ENCODE data around the gene SULT4A1. TPM values are rescaled to one million over a fixed set of nuclear protein-coding genes. Genes with fewer than 3 reads are reported as not detected.
"Not testable (repeated sequence)": the region's sequence is repeated elsewhere in the genome, so short reads cannot be mapped to it uniquely, and the experiment has no call there.

SULT4A1 gene
- polyA plus RNA-seq, 3 donors, result 0.11 to 1.9 (median 0.31) TPM

- H3K27ac ChIP-seq (ENCODE audit: low read depth, low read length), result no peak overlapping the region
- 55 to 76% (median 59%) methylated on average over 5 of the region's 5 CpGs for WGBS, 3 donors
Measured at GRCh38 chr22:43876866-43877509, 14.7 kb upstream of the SULT4A1 start.

DNA sequence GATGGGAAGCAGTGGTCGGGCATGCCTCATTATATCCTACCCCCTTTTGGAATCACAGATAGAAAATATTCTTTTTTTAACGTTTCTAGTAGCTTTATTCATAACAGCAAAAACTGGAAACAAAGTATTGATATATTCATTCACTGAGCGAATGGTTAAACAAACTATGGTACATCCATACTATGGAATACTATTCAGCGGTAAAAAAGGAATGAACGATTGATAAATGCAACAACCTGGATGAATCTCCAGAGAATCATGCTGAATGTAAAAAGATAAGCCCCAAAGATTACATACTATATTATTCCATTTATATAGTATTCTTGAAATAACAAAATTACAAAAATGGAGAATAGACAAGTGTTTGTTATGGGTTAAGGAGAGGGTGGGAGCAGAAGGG lies 7.5 kb upstream of the SULT4A1 start:
- 80 to 92% (median 88%) methylated on average over 5 of the region's 5 CpGs for WGBS, 3 donors
- H3K27ac ChIP-seq (ENCODE audit: low read depth, low read length), result no peak overlapping the region

GRCh38 chr22:43869001-43869400 lies 6.7 kb upstream of the SULT4A1 start:
- 73 to 85% (median 77%) methylated on average over 4 of the region's 4 CpGs for WGBS, 3 donors
- not testable (repeated sequence) for H3K27ac ChIP-seq (ENCODE audit: low read depth, low read length)

DNA sequence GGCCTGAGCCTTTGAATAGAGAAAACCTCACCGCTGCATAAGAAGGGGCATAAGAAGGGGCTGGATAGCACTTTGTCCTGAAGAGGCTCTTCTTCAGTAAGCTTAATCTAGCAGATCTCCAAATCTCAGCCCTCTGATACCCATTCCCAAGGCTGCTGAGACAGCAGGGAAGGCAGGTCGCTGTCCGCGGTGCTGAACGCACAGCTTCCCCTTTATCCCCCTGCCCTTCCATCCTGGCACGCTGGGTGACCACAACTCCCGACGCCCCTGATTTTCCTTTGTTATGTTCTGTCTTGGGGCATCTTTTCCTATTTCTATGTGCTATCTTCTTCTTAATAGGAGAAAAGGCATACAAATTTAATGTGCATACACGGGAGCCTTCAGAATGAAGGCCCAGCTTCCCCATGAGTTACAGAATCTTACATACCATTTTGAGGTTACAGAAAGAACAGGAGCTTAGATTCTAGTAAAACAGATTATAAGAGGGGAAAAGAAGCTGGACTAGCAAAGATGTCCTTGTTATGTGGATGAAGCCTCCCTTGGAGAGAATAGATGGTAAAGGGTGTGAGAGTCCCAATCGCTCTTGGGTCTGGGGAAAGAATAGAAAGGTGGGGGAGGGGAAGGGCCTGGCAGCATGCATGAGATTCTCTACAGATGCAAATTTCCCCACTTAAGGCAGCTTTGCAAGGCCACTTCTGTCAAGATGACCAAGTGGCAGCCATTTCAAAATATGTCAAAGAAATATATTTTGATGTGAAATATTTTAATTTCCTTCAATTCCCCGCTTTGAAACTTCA lies 5.7 kb upstream of the SULT4A1 start:
- 8 to 10% (median 8%) methylated on average over 11 of the region's 11 CpGs for WGBS, 3 donors
- H3K27ac ChIP-seq (ENCODE audit: low read depth, low read length), result no peak overlapping the region

GRCh38 chr22:43862882-43863202 lies 529 bp upstream of the SULT4A1 start:
- WGBS, 3 donors, result 54 to 77% (median 71%) methylated on average over 11 of the region's 11 CpGs
- H3K27ac ChIP-seq (ENCODE audit: low read depth, low read length), result no peak overlapping the region

DNA sequence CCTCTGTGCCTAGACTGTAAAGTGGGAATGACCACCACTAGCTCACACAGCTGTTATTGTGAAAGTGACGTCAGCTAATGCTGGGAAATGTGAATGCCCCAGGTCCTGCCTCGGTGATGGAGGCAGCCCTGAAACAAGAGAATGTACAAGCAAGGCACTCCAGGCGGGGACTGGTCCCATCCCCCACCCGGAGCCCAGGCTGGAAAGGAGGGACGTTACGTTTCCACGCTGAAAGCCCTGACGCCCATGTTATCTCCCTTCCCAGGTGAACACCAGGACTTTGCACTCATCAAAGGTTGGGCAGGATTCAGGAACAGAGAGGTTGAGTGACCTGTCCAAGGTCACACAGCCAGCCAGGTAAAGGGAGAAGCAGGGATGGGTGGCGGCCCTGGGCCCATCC lies 784 bp downstream of the SULT4A1 start:
- no peak overlapping the region for H3K27ac ChIP-seq (ENCODE audit: low read depth, low read length)
- WGBS, 3 donors, result 26 to 56% (median 40%) methylated on average over 9 of the region's 9 CpGs

DNA sequence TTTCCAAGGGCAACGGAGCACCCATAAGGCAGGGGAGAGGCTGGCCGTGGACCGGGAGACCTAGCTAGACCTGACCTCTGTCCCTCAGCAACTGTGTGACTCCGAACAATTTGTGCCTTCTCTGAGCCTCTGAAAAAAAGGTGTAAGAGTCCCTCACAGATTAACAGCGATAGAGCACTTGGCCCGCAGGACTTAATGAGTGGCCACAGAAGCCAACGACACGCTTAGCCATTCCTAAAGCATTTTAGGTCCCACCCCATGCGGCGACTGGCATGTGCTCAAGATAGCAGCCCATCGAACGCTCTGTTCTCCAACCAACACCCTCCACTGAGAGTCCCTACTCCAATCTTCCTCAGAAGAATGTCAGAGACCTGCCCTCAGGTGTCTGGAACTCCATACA lies 1.5 kb downstream of the SULT4A1 start:
- WGBS, 3 donors, result 78 to 85% (median 80%) methylated on average over 12 of the region's 12 CpGs

GRCh38 chr22:43860126-43860525 lies 2.2 kb downstream of the SULT4A1 start:
- 82 to 85% (median 82%) methylated on average over 11 of the region's 11 CpGs for WGBS, 3 donors
- H3K27ac ChIP-seq (ENCODE audit: low read depth, low read length), result no peak overlapping the region

More for the DNA sequence above, 1.5 kb downstream of the SULT4A1 start:
- no peak overlapping the region for H3K27ac ChIP-seq (ENCODE audit: low read depth, low read length)

DNA sequence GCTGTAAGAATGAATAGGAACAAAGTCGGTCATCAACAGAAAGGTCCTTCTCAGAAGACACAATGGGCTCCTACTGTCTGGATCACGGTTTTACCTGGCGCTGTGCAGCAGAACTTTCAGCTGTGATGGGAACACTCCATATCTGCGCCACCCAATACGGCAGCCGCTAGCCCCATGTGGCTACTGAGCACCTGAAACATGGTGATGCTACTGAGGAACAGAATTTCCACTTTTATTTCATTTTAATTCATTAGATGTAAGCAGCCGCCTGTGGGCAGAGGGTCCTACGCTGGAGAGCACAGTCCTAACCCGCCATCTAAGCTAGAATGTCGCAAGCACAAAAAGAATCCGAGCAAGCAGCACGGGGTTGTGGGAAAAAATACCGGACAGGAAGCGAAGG lies 2.7 kb downstream of the SULT4A1 start:
- no peak overlapping the region for H3K27ac ChIP-seq (ENCODE audit: low read depth, low read length)
- 81 to 86% (median 84%) methylated on average over 14 of the region's 14 CpGs for WGBS, 3 donors

GRCh38 chr22:43859176-43859575 lies 3.1 kb downstream of the SULT4A1 start:
- H3K27ac ChIP-seq (ENCODE audit: low read depth, low read length), result no peak overlapping the region
- WGBS, 3 donors, result 84 to 89% (median 87%) methylated on average over 7 of the region's 7 CpGs

GRCh38 chr22:43858156-43858895 lies 4.0 kb downstream of the SULT4A1 start:
- WGBS, 3 donors, result 58 to 63% (median 59%) methylated on average over 11 of the region's 11 CpGs

GRCh38 chr22:43857367-43857766 lies 4.9 kb downstream of the SULT4A1 start:
- H3K27ac ChIP-seq (ENCODE audit: low read depth, low read length), result no peak overlapping the region

More at GRCh38 chr22:43858156-43858895, 4.0 kb downstream of the SULT4A1 start:
- no peak overlapping the region for H3K27ac ChIP-seq (ENCODE audit: low read depth, low read length)

DNA sequence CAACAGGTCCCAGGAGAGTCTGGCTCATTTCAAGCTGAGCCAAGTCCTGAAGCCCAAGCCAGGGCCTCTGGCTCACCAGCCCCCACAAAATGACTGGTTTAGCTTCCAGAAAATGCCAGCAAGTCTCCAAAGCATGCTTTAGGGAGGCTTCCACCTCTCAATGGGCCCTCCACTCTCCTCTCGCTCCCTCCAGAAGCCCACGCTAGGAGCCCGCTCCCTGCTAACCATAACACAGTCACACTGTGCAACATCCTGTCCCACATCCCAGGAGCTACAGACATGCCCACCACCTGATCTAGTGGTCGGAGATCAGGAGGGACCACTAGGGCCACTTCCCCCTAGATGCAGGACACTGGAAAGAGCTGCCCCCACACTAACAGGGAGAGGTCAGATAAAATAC lies 6.9 kb downstream of the SULT4A1 start:
- 76 to 93% (median 91%) methylated on average over 4 of the region's 4 CpGs for WGBS, 3 donors
- no peak overlapping the region for H3K27ac ChIP-seq (ENCODE audit: low read depth, low read length)

- WGBS, 3 donors, result 89 to 93% (median 92%) methylated on average over 13 of the region's 13 CpGs
- no peak overlapping the region for H3K27ac ChIP-seq (ENCODE audit: low read depth, low read length)
Measured at GRCh38 chr22:43854786-43855271, 7.5 kb downstream of the SULT4A1 start.

GRCh38 chr22:43854121-43854785 lies 8.1 kb downstream of the SULT4A1 start:
- no peak overlapping the region for H3K27ac ChIP-seq (ENCODE audit: low read depth, low read length)
- 84 to 89% (median 86%) methylated on average over 14 of the region's 14 CpGs for WGBS, 3 donors

GRCh38 chr22:43853328-43853931 lies 8.9 kb downstream of the SULT4A1 start:
- WGBS, 3 donors, result 73 to 79% (median 75%) methylated on average over 10 of the region's 10 CpGs
- no peak overlapping the region for H3K27ac ChIP-seq (ENCODE audit: low read depth, low read length)

- H3K27ac ChIP-seq (ENCODE audit: low read depth, low read length), result no peak overlapping the region
- 60 to 67% (median 63%) methylated on average over 19 of the region's 19 CpGs for WGBS, 3 donors
Measured at GRCh38 chr22:43852573-43853327, 9.6 kb downstream of the SULT4A1 start.

DNA sequence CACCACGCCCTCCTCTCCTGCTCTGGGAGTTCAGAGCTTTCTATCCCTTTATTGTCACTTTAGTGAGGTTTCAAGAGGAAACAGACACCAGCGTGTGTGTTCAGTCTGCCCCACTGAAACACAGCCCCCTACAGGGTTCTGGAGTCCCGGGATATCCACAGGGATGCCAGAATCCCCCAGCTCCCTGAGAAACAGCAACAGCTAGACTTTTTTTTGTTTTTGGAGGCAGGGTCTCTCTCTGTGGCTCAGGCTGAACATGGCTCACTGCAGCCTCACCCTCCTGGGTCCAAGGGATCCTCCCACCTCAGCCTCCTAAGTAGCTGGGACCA lies 10.4 kb downstream of the SULT4A1 start:
- no peak overlapping the region for H3K27ac ChIP-seq (ENCODE audit: low read depth, low read length)
- WGBS, 3 donors, result 48 to 55% (median 48%) methylated on average over 3 of the region's 3 CpGs
